ENCODE data around the gene CALM3. TPM values are rescaled to one million over a fixed set of nuclear protein-coding genes. Genes with fewer than 3 reads are reported as not detected.

The CALM3 gene
- total and polyA plus RNA-seq, 2 of the 4 experiments (the other 2 are of a cell fraction) = 91.6 to 501 TPM

DNA sequence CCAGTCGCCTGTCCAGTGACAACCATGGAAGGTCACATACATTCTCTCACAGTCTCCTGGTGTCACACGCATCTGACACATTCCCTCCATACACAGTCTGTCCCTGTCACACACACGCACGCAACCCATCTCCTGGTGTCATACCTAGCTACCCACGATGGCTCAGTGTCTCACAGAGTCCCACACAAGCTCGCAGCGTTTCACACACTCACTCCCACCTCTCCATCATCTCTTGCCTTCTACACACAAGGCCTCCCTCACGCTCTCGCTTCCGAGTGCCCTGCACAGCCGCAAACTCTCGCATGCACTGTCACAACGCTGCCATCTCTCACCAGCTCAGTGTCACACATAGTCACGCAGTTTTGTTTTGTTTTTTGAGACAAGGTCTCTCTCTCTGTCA is 36.1 kb downstream of the CALM3 start:
- no TSS peak for BruUV-seq (replicated peaks)
- H4K5ac ChIP-seq (ENCODE audit: low read depth, low read length) = no peak overlapping the region
- no peak overlapping the region for H2BK5ac ChIP-seq (ENCODE audit: low read depth, low read length, poor library complexity, severe bottlenecking)
- H3K9me3 ChIP-seq (ENCODE audit: control insufficient read depth, insufficient read depth, low read length) = no peaks in the 10 kb centered on the region
- intact Hi-C loops (cut with micrococcal nuclease) = no loop called here
- dilution Hi-C loops (cut with HindIII; ENCODE audit: low sequenced_read_pairs, unreplicated experiment) = no loop called here
- in situ Hi-C loops (cut with MboI; ENCODE audit: low sequenced_read_pairs) = no loop called here
- H3K18ac ChIP-seq (ENCODE audit: low read depth, low read length) = no peak overlapping the region
- no peak overlapping the region for H3K27ac ChIP-seq (ENCODE audit: insufficient read depth, low read length)
- no peaks in the 10 kb centered on the region for H3K36me3 ChIP-seq (ENCODE audit: control insufficient read depth, insufficient read depth, low read length)
- no peak overlapping the region for H3K4me2 ChIP-seq (ENCODE audit: low read depth, low read length)
- no peak overlapping the region for H4K8ac ChIP-seq (ENCODE audit: low read depth in 2 of 2, low read length in 2 of 2)
- no peak overlapping the region for H2BK20ac ChIP-seq (ENCODE audit: low read depth, low read length)
- H3K4ac ChIP-seq (ENCODE audit: low read depth, low read length) = no peak overlapping the region
- H4K91ac ChIP-seq (ENCODE audit: insufficient read depth, low read depth, low read length) = no peak overlapping the region
- H3K9ac ChIP-seq (ENCODE audit: low read depth, low read length) = no peak overlapping the region
- CTCF ChIA-PET = interaction anchor here (0.6 to 1.3 kb wide), 3 partner anchors 11 to 25 kb away, joined by 3 to 4 read pairs (median 3); partner anchors contain the start of gene DACT3
- no peaks in the 10 kb centered on the region for H3K79me1 ChIP-seq (ENCODE audit: low read depth in 1 of 2, low read length in 2 of 2)
- no peaks in the 10 kb centered on the region for H3K9me1 ChIP-seq (ENCODE audit: insufficient read depth, low read length)
- H4K20me1 ChIP-seq (ENCODE audit: insufficient read depth, low read length) = peaks cover 4% of the 10 kb centered on the region; the same call in 1 of the 2 replicates
- H3K4me1 ChIP-seq (ENCODE audit: control insufficient read depth, insufficient read depth, low read length) = peaks cover 3% of the 10 kb centered on the region; the same call in 1 of the 2 replicates
- H2AK5ac ChIP-seq (ENCODE audit: low read depth, low read length) = peak overlapping the region; percentile 3; the same call in 1 of the 2 replicates
- no peak overlapping the region for H3K14ac ChIP-seq (replicated peaks; ENCODE audit: low read depth, low read length)
- H3K27me3 ChIP-seq (ENCODE audit: control insufficient read depth, insufficient read depth, low read length) = no peaks in the 10 kb centered on the region; the same call in 1 of the 2 replicates
- TF ChIP-seq CEBPB (IDR thresholded peaks at IDR 0.05; ENCODE audit: low read depth, low read length) (no peak), RFX5 (IDR thresholded peaks at IDR 0.05; ENCODE audit: low read depth, low read length) (no peak), RAD21 (IDR thresholded peaks at IDR 0.05; ENCODE audit: low read length) (no peak), POLR2A (IDR thresholded peaks at IDR 0.05; ENCODE audit: low read depth, low read length) (no peak), MAFK (IDR thresholded peaks at IDR 0.05; ENCODE audit: low read depth, low read length) (no peak), FOS (IDR thresholded peaks at IDR 0.05; ENCODE audit: low read depth, low read length) (no peak), MXI1 (IDR thresholded peaks at IDR 0.05; ENCODE audit: borderline replicate concordance, low read depth, low read length) (no peak), RCOR1 (IDR thresholded peaks at IDR 0.05; ENCODE audit: insufficient replicate concordance, low read length) (no peak), USF2 (IDR thresholded peaks at IDR 0.05; ENCODE audit: low read depth, low read length) (no peak), CHD1 (IDR thresholded peaks at IDR 0.05; ENCODE audit: low read depth, low read length) (no peak), SMC3 (IDR thresholded peaks at IDR 0.05; ENCODE audit: low read depth, low read length) (no peak), BHLHE40 (IDR thresholded peaks at IDR 0.05; ENCODE audit: low read depth, low read length) (no peak), MAZ (IDR thresholded peaks at IDR 0.05; ENCODE audit: borderline replicate concordance, low read depth, low read length) (no peak)
- TF ChIP-seq, protein P1, sequence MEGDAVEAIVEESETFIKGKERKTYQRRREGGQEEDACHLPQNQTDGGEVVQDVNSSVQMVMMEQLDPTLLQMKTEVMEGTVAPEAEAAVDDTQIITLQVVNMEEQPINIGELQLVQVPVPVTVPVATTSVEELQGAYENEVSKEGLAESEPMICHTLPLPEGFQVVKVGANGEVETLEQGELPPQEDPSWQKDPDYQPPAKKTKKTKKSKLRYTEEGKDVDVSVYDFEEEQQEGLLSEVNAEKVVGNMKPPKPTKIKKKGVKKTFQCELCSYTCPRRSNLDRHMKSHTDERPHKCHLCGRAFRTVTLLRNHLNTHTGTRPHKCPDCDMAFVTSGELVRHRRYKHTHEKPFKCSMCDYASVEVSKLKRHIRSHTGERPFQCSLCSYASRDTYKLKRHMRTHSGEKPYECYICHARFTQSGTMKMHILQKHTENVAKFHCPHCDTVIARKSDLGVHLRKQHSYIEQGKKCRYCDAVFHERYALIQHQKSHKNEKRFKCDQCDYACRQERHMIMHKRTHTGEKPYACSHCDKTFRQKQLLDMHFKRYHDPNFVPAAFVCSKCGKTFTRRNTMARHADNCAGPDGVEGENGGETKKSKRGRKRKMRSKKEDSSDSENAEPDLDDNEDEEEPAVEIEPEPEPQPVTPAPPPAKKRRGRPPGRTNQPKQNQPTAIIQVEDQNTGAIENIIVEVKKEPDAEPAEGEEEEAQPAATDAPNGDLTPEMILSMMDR (conservative IDR thresholded peaks at IDR 0.05; ENCODE audit: low read depth, low read length) = no peak
- H2BK15ac ChIP-seq (ENCODE audit: low read depth, low read length) = no peak overlapping the region
- no peak overlapping the region for H2AFZ ChIP-seq (replicated peaks; ENCODE audit: low read length, poor library complexity)
- POLR2A ChIA-PET (ENCODE audit: unreplicated experiment) = no interaction called here
- no peak overlapping the region for H2BK120ac ChIP-seq (ENCODE audit: low read depth, low read length)
- no peak overlapping the region for H3K23ac ChIP-seq (ENCODE audit: low read depth, low read length)
- DNase-seq = no peak
- no peak for ATAC-seq (ENCODE audit: low read depth)
- WGBS, 2 experiments (ENCODE audit: extremely low coverage in 2 of 2, insufficient read length in 1 of 2) = 77% methylated on average over 7 of the region's 14 CpGs; no CpG with 5 or more reads in 1 of the 2 experiments
- no peak overlapping the region for H3K56ac ChIP-seq (ENCODE audit: extremely low read depth, insufficient read depth, low read length)
- no peak overlapping the region for H3K4me3 ChIP-seq (ENCODE audit: insufficient read depth, low read depth, low read length)
- no peak overlapping the region for H2AK9ac ChIP-seq (replicated peaks; ENCODE audit: low read depth, low read length, poor library complexity)

Data from IMR-90 (cell line).